Measurements from ENCODE around the gene NPW. TPM values are rescaled to one million over a fixed set of nuclear protein-coding genes. Genes with fewer than 3 reads are reported as not detected.

Gene NPW
- total RNA-seq, 1 donor = 1.3 TPM

DNA sequence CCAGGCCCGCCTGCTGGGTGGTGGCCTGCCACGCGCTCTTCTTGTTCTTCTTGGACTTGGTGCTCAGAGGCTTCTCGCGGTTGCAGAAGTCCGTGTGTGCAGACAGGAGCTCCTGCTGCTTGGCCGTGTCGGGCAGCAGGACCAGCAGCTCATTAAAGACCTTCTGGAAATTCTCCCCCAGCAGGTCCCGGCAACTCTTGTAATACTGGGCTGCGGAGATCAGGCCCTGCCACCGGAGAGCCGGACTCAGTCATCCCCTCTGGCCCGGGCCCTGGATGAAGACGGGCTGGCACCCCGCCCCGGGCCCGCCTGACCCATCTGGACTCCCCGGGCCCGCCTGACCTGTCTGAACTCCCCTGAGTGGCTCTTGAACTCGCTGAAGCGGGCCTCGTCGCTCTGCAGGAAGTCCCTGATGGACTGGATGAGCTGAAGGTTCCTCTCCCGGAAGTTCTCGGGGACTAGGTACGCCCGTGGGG is 21.2 kb upstream of the NPW start:
- no peak overlapping the region for H3K4me3 ChIP-seq (ENCODE audit: low read depth, low read length)
- TF ChIP-seq CTCF (IDR thresholded peaks at IDR 0.05; ENCODE audit: insufficient read depth, low read depth, low read length) = no peak
- peak; percentile 40 for DNase-seq (ENCODE audit: low read depth)

DNA sequence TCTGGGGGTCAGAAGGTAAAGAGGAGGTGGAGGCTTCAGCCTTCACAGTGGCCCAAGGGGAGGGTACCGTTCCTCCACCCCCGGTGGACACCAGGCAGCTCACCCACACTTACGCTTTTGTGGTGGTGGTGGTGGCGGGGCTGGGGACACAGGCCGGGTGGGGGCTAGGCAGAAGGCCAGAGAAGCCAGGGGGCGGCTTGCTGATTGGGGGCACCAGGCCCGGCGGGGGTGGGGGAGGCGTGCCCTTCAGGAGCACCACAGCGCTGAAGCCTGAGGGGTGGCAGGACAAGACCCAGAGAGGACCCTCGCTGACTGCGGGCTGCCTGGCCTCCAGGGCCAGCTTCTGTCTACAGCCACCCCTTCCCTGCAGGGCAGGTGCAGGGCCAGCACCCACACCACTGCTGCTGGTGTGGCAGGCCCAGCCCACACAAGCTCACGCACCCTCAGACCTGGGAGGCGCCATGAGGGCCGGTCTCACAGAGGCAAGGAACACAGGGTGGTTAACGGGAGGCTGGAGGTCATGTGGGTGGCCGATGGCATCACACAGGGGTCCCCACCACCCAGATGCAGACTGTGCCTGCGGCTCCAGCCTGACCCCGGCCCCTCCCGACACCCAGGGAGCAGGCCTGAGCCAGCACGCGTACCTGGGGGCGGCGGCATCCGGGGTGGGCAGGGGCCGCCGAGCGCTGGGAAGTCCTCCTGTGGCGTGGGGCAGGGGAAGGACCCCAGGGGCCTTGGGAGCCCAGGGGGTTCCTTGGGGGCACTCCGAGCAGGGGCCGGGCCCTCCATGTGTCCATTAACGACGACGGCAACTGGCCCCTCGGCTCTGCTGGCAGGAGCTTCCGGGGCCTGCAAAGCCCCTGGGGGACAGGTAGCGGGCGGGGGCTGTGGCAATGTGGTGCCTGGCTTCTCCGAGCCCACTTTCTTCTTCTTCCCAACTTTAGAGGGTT is 20.5 kb upstream of the NPW start:
- TF ChIP-seq CTCF (IDR thresholded peaks at IDR 0.05; ENCODE audit: insufficient read depth, low read depth, low read length) = no peak
- H3K4me3 ChIP-seq (ENCODE audit: low read depth, low read length) = no peak overlapping the region
- no peak for DNase-seq (ENCODE audit: low read depth)

DNA sequence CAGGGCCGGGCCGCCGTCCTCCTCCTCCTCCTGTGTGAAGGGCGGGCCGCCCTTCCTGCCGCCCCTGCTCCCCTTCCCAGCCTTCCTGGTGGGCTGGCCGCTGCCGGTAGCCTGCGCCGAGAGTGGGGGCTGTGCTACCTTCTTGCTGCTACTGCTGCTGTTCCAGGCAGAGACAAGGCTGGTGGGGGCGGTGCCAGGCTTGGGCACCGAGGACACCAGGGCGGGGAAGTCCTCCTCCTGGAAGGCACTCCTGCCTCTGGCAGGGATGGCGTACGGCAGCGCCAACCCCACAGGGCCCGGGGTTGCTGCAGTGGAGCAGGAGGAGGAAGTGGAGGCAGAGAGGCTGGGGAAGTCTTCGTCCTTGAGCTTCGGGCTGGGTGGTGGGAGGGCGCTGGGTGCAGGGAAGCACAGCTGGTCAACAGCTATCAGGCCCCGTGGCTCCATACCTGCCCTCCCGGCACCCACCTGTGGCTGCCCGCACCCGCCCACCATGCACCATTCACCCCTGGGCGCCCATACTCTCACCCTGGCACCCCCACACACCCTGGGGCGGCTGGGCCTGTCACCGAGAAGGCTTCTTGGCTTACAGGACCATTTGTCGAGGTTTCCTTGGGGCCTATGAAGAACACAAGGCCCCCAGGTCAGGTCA is 19.6 kb upstream of the NPW start:
- no peak for DNase-seq (ENCODE audit: low read depth)
- H3K4me3 ChIP-seq (ENCODE audit: low read depth, low read length) = no peak overlapping the region
- TF ChIP-seq CTCF (IDR thresholded peaks at IDR 0.05; ENCODE audit: insufficient read depth, low read depth, low read length) = no peak

- no peak for TF ChIP-seq CTCF (IDR thresholded peaks at IDR 0.05; ENCODE audit: insufficient read depth, low read depth, low read length)
- no peak for DNase-seq (ENCODE audit: low read depth)
- H3K4me3 ChIP-seq (ENCODE audit: low read depth, low read length) = no peak overlapping the region
These were observed 18.6 kb upstream of the NPW start for GRCh38 chr16:2001035-2001434.

- no peak overlapping the region for H3K4me3 ChIP-seq (ENCODE audit: low read depth, low read length)
- TF ChIP-seq CTCF (IDR thresholded peaks at IDR 0.05; ENCODE audit: insufficient read depth, low read depth, low read length) = no peak
- DNase-seq (ENCODE audit: low read depth) = no peak
These were observed 17.9 kb upstream of the NPW start for GRCh38 chr16:2001456-2002355.

Data from fibroblast of villous mesenchyme (primary cell).